ENCODE data around the gene PPP1R3F.
"Not testable (repeated sequence)": the region's sequence is repeated elsewhere in the genome, so short reads cannot be mapped to it uniquely, and the experiment has no call there.

PPP1R3F gene

GRCh38 chrX:49321737-49322136, 52.1 kb downstream of the PPP1R3F start, which contains the start of gene GAGE12J:
GAGE12J (plus strand) TSS chrX:49322037; CDS start chrX:49323194, 1,157 bp downstream.
- DNase-seq (ENCODE audit: low read depth) = not testable (repeated sequence)

GRCh38 chrX:49322266-49322665, 52.7 kb downstream of the PPP1R3F start:
- DNase-seq (ENCODE audit: low read depth) = not testable (repeated sequence)

GRCh38 chrX:49323735-49324134, 54.1 kb downstream of the PPP1R3F start:
- DNase-seq (ENCODE audit: low read depth) = not testable (repeated sequence)

- not testable (repeated sequence) for DNase-seq (ENCODE audit: low read depth)
Measured at GRCh38 chrX:49330421-49330820, 60.8 kb downstream of the PPP1R3F start.

DNA sequence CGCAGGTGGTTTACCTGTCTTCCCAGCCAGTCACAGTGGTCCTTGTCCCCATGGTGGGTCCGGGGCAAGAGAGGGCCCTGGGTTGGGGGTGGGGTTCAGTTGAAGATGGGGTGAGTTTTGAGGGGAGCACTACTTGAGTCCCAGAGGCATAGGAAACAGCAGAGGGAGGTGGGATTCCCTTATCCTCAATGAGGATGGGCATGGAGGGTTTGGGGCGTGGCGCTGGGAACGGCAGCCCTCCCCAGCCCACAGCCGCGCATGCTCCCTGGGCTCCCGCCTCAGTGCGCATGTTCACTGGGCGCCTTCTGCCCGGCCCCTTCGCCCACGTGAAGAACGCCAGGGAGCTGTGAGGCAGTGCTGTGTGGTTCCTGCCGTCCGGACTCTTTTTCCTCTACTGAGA, 61.7 kb downstream of the PPP1R3F start, which contains the start of gene GAGE13:
Gene GAGE13 (plus strand): TSS at position 301 of the 400 bp plus-strand sequence. CDS start 1,156 bp downstream, outside the sequence.
- DNase-seq (ENCODE audit: low read depth) = not testable (repeated sequence)

GRCh38 chrX:49331841-49332240, 62.2 kb downstream of the PPP1R3F start:
- not testable (repeated sequence) for DNase-seq (ENCODE audit: low read depth)
